A673 (cell line): ENCODE data around the gene RPL32. TPM values are rescaled to one million over a fixed set of nuclear protein-coding genes. Genes with fewer than 3 reads are reported as not detected.
"Not testable (repeated sequence)": the region's sequence is repeated elsewhere in the genome, so short reads cannot be mapped to it uniquely, and the experiment has no call there.

Experiments
- BruUV-seq: library from RNA; stranded (reverse); fragments of 400-500 nt; replicated peaks from 2 replicates; lab custom pipeline; 2021; lab: Mats Ljungman, UMichigan
- CTCF ChIA-PET: fragments of 300-600 bp; sonication (Branson Sonifier 250); formaldehyde crosslinking; loops from one replicate; lab custom pipeline; 2022; ENCODE audit warnings: antibody characterized with exemption; lab: Charles Lee
- POLR2A ChIA-PET: fragments of 300-600 bp; sonication (Branson Sonifier 250); formaldehyde crosslinking; loops from one replicate; lab custom pipeline; 2022; ENCODE audit warnings: antibody characterized with exemption; ENCODE audit not compliant: low non-redundant PET; lab: Charles Lee
- DNase-seq: peaks from one replicate; pipeline ENCODE4 v3.0.0-alpha.2; 2015; ENCODE audit warnings: low spot score
- H3K27ac ChIP-seq: fragments of 200-600 bp; sonication (generic); 2 replicates; pipeline ENCODE4 v1.5.1; 2016; ENCODE audit warnings: mixed run types, low read depth, mild to moderate bottlenecking, mixed read lengths, antibody characterized with exemption, low read length; ENCODE audit not compliant: poor library complexity, severe bottlenecking
- H3K27me3 ChIP-seq: fragments of 200-600 bp; sonication (generic); replicated peaks from 2 replicates; pipeline ENCODE4 v1.6.1; 2017; ENCODE audit warnings: mixed run types, low read depth, mild to moderate bottlenecking, mixed read lengths, antibody characterized with exemption, low read length; ENCODE audit not compliant: insufficient read depth, poor library complexity
- H3K36me3 ChIP-seq: fragments of 200-600 bp; sonication (generic); 2 replicates; pipeline ENCODE4 v1.6.1; 2016; ENCODE audit warnings: mixed run types, mild to moderate bottlenecking, mixed read lengths, antibody characterized with exemption, low read length; ENCODE audit not compliant: insufficient read depth, poor library complexity, severe bottlenecking
- H3K4me1 ChIP-seq: fragments of 200-600 bp; sonication (generic); 2 replicates; pipeline ENCODE4 v1.6.1; 2017; ENCODE audit warnings: mixed run types, mild to moderate bottlenecking, mixed read lengths, antibody characterized with exemption, low read length; ENCODE audit not compliant: insufficient read depth, poor library complexity, severe bottlenecking
- H3K4me3 ChIP-seq: fragments of 200-600 bp; sonication (generic); 2 replicates; pipeline ENCODE4 v1.5.1; 2016; ENCODE audit warnings: low read depth, mixed run types, mild to moderate bottlenecking, mixed read lengths, low read length; ENCODE audit not compliant: poor library complexity, severe bottlenecking
- H3K9me3 ChIP-seq: fragments of 200-600 bp; sonication (generic); 2 replicates; pipeline ENCODE4 v1.6.1; 2016; ENCODE audit warnings: mixed run types, low read depth, mild to moderate bottlenecking, mixed read lengths, antibody characterized with exemption, low read length; ENCODE audit not compliant: poor library complexity, severe bottlenecking
- CTCF ChIP-seq: fragments of 300-800, 200-600 bp; sonication (generic); conservative IDR thresholded peaks from 2 replicates; pipeline ENCODE4 v1.5.1; 2017; ENCODE audit warnings: low read depth, mild to moderate bottlenecking, antibody characterized with exemption, low read length, moderate library complexity, mixed read lengths
- EZH2 ChIP-seq: fragments of 200-600 bp; sonication (generic); IDR thresholded peaks from 2 replicates; pipeline ENCODE4 v1.6.1; 2017; ENCODE audit warnings: borderline replicate concordance, low read depth, mild to moderate bottlenecking, mixed read lengths, antibody characterized with exemption, low read length; ENCODE audit not compliant: poor library complexity, severe bottlenecking
- intact Hi-C: fragments of 100-400 bp; cut with micrococcal nuclease; formaldehyde crosslinking; loops from one replicate; pipeline ENCODE4 v1.10.0; 2022; ENCODE audit not compliant: unreplicated experiment
- total RNA-seq: library from RNA; stranded (reverse); gene quantifications from 2 replicates; pipeline ENCODE4 v1.2.3, GENCODE V29; 2021

RPL32 gene
- total RNA-seq, 1 experiment from 2014 or later: 1,684 TPM

- ChIA-PET CTCF (no interaction called here), POLR2A (no interaction called here)
- DNase-seq: no peak
- H3K27ac ChIP-seq: no peak overlapping the region
- no peaks in the 10 kb centered on the region for H3K36me3 ChIP-seq
- TF ChIP-seq EZH2 (no peak), CTCF (no peak)
- intact Hi-C loops: no loop called here
- no peaks in the 10 kb centered on the region for H3K27me3 ChIP-seq
- BruUV-seq: no TSS peak
- H3K9me3 ChIP-seq: no peaks in the 10 kb centered on the region
- peaks cover 3% of the 10 kb centered on the region for H3K4me1 ChIP-seq
- no peak overlapping the region for H3K4me3 ChIP-seq
These were observed 37.9 kb upstream of the RPL32 start for GRCh38 chr3:12879191-12879815.

- H3K27me3 ChIP-seq, H3K36me3 ChIP-seq, H3K4me3 ChIP-seq, H3K4me1 ChIP-seq, CTCF ChIA-PET, POLR2A ChIA-PET, intact Hi-C loops, H3K27ac ChIP-seq, H3K9me3 ChIP-seq, DNase-seq, BruUV-seq: not testable (repeated sequence)
These were observed 37.4 kb upstream of the RPL32 start for GRCh38 chr3:12878758-12879157.

GRCh38 chr3:12878141-12878574, 36.8 kb upstream of the RPL32 start:
- no peak overlapping the region for H3K27ac ChIP-seq
- TF ChIP-seq CTCF: no peak
- no peak for TF ChIP-seq EZH2
- no peaks in the 10 kb centered on the region for H3K9me3 ChIP-seq
- H3K36me3 ChIP-seq: no peaks in the 10 kb centered on the region
- no peak for DNase-seq
- H3K4me3 ChIP-seq: no peak overlapping the region
- intact Hi-C loops: no loop called here
- ChIA-PET POLR2A (no interaction called here), CTCF (no interaction called here)
- no TSS peak for BruUV-seq
- H3K4me1 ChIP-seq: no peaks in the 10 kb centered on the region
- no peaks in the 10 kb centered on the region for H3K27me3 ChIP-seq

GRCh38 chr3:12877040-12877439, 35.7 kb upstream of the RPL32 start:
- no peaks in the 10 kb centered on the region for H3K36me3 ChIP-seq
- H3K27ac ChIP-seq: no peak overlapping the region
- H3K4me3 ChIP-seq: no peak overlapping the region
- ChIA-PET POLR2A (no interaction called here), CTCF (no interaction called here)
- TF ChIP-seq CTCF: no peak
- no peak for TF ChIP-seq EZH2
- no peaks in the 10 kb centered on the region for H3K27me3 ChIP-seq
- intact Hi-C loops: no loop called here
- BruUV-seq: no TSS peak
- H3K4me1 ChIP-seq: no peaks in the 10 kb centered on the region
- no peak for DNase-seq
- H3K9me3 ChIP-seq: no peaks in the 10 kb centered on the region
